ENCODE measurements around the gene HDC.

DNA sequence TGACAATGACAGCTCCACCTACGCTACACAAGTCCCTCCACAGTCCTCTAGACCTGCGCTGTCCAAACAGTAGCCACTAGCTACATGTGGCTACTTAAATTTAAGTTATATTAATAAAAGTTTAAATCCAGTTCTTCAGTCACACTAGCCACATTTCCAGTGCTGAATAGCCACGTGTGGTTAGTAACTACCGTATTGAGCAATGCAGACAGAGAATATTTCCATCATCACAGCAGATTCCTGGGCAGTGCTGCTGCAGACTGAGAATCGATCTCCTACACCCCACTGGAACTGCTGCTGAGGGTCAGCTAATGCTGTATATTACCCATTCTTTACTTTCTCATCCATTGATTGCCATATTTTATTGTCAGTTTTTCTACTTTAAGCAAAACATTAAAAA lies 40.9 kb downstream of the HDC start:
- TF ChIP-seq POLR2AphosphoS5 (IDR thresholded peaks at IDR 0.05; ENCODE audit: low read depth, low read length) (no peak), EZH2phosphoT487 (IDR thresholded peaks at IDR 0.05; ENCODE audit: borderline replicate concordance) (no peak)
- TF ChIP-seq, protein P1, sequence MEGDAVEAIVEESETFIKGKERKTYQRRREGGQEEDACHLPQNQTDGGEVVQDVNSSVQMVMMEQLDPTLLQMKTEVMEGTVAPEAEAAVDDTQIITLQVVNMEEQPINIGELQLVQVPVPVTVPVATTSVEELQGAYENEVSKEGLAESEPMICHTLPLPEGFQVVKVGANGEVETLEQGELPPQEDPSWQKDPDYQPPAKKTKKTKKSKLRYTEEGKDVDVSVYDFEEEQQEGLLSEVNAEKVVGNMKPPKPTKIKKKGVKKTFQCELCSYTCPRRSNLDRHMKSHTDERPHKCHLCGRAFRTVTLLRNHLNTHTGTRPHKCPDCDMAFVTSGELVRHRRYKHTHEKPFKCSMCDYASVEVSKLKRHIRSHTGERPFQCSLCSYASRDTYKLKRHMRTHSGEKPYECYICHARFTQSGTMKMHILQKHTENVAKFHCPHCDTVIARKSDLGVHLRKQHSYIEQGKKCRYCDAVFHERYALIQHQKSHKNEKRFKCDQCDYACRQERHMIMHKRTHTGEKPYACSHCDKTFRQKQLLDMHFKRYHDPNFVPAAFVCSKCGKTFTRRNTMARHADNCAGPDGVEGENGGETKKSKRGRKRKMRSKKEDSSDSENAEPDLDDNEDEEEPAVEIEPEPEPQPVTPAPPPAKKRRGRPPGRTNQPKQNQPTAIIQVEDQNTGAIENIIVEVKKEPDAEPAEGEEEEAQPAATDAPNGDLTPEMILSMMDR (IDR thresholded peaks at IDR 0.05 in 2 of 3, conservative IDR thresholded peaks at IDR 0.05 in 1 of 3; ENCODE audit: borderline replicate concordance in 1 of 3, insufficient read depth in 1 of 3, low read depth in 2 of 3, low read length in 2 of 3): no peak
